K562 (cell line): ENCODE data around the gene TRAPPC4. TPM values are rescaled to one million over a fixed set of nuclear protein-coding genes. Genes with fewer than 3 reads are reported as not detected.

Source experiments
- BRD9 ChIP-seq: fragments of 450-650 bp; IDR thresholded peaks from 2 replicates; pipeline ENCODE4 v1.6.1; 2018; ENCODE audit warnings: low read depth; ENCODE audit not compliant: partially characterized antibody
- CEBPG ChIP-seq, 3 experiments: fragments of 200-800 bp in 1 of 3; sonication (Bioruptor generic) in 1 of 3; sonication (generic) in 1 of 3; formaldehyde crosslinking in 1 of 3; IDR thresholded peaks in 2 of 3; conservative IDR thresholded peaks in 1 of 3; 2 replicates each; pipeline versions ENCODE4 v1.6.1 to v1.8.0; 2016 to 2022; ENCODE audit warnings: missing compliant biosample characterization in 2 of 3, missing genetic modification characterization in 2 of 3, mild to moderate bottlenecking in 1 of 3, missing genetic modification reagents in 1 of 3
- CTBP1 ChIP-seq: fragments of 450-650 bp; IDR thresholded peaks from 2 replicates; pipeline ENCODE4 v1.6.1; 2016; ENCODE audit warnings: borderline replicate concordance
- ELF4 ChIP-seq: fragments of 450-650 bp; formaldehyde crosslinking; IDR thresholded peaks from 2 replicates; pipeline ENCODE4 v1.4.0; 2022; ENCODE audit warnings: missing genetic modification characterization
- GTF2B ChIP-seq: IDR thresholded peaks from 2 replicates; pipeline ENCODE4 v1.6.1; 2011; ENCODE audit not compliant: insufficient read length; ENCODE audit errors: extremely low read depth
- GTF2F1 ChIP-seq: IDR thresholded peaks from 2 replicates; pipeline ENCODE4 v1.6.1; 2011; ENCODE audit warnings: low read depth, low read length, improper control_type of control experiment
- MLLT1 ChIP-seq, 2 experiments: fragments of 450-650 bp; IDR thresholded peaks; 2 replicates each; pipeline ENCODE4 v1.6.1; 2016
- NONO ChIP-seq, 2 experiments: fragments of 200-400 bp in 1 of 2; fragments of 450-650 bp in 1 of 2; formaldehyde crosslinking in 1 of 2; IDR thresholded peaks; 2 replicates each; pipeline ENCODE4 v1.6.1; 2017; ENCODE audit warnings: low read depth in 2 of 2, mild to moderate bottlenecking in 2 of 2, moderate library complexity in 2 of 2, low read length in 1 of 2
- SAP30 ChIP-seq: fragments of 200-600 bp; sonication (generic); IDR thresholded peaks from 2 replicates; pipeline ENCODE4 v1.6.1; 2012; ENCODE audit warnings: borderline replicate concordance, low read depth, mild to moderate bottlenecking, moderate library complexity, low read length, control low read depth, inconsistent platforms; ENCODE audit not compliant: insufficient read depth, poor library complexity, severe bottlenecking
- TCFL5 ChIP-seq: fragments of 250-450 bp; sonication (Bioruptor Pico); conservative IDR thresholded peaks from 2 replicates; pipeline ENCODE4 v1.6.1; 2021; ENCODE audit warnings: mild to moderate bottlenecking, moderate library complexity, matching md5 sums
- ZNF354B ChIP-seq: fragments of 250-450 bp; sonication (Bioruptor Pico); IDR thresholded peaks from 2 replicates; pipeline ENCODE4 v1.4.0; 2020
- polyA plus RNA-seq, 8 experiments: library from polyadenylated mRNA; depleted of rRNA in 4 of 8; stranded (reverse) in 5 of 8; unstranded in 3 of 8; fragments of >200 nt; fragmentation: Nextera tagmentation in 2 of 8; fragmentation: Illumina TruSeq in 1 of 8; extraction: Ambion mirVana in 2 of 8; extraction: Trizol in 1 of 8; gene quantifications; 2 replicates each; pipeline versions ENCODE4 v1.2.1 to v1.2.3, GENCODE V29; 2011 to 2014; ENCODE audit warnings: inconsistent platforms in 1 of 8, missing spikeins in 1 of 8
- total RNA-seq, 7 experiments: library from RNA; depleted of rRNA in 6 of 7; stranded (reverse); fragments of >200 nt in 6 of 7; fragmentation: Illumina TruSeq in 2 of 7; extraction: Trizol in 2 of 7; gene quantifications; 2 replicates each; pipeline versions ENCODE4 v1.2.1 to v1.2.3, GENCODE V29; 2011 to 2021; ENCODE audit warnings: low replicate concordance in 1 of 7
- TF ChIP-seq, protein P1 (sequence below), 2 experiments: fragments of 450-650 bp in 1 of 2; sonication (generic) in 1 of 2; formaldehyde crosslinking in 1 of 2; IDR thresholded peaks; 2 replicates each; pipeline versions ENCODE4 v1.7.1 to v1.9.0; 2016 to 2022; ENCODE audit warnings: inconsistent platforms in 1 of 2, mild to moderate bottlenecking in 1 of 2, missing genetic modification reagents in 1 of 2
- TF ChIP-seq, protein P2 (sequence below): fragments of 450-650 bp; conservative IDR thresholded peaks from 2 replicates; pipeline ENCODE4 v1.6.1; 2016; ENCODE audit warnings: missing genetic modification characterization, low read depth, mild to moderate bottlenecking, missing compliant biosample characterization, moderate library complexity

The TRAPPC4 gene
- total and polyA plus RNA-seq, 9 of the 15 experiments (the other 6 are each of a cell fraction or from before 2014, with no cell fraction given), result 121 to 524 (median 142) TPM

DNA sequence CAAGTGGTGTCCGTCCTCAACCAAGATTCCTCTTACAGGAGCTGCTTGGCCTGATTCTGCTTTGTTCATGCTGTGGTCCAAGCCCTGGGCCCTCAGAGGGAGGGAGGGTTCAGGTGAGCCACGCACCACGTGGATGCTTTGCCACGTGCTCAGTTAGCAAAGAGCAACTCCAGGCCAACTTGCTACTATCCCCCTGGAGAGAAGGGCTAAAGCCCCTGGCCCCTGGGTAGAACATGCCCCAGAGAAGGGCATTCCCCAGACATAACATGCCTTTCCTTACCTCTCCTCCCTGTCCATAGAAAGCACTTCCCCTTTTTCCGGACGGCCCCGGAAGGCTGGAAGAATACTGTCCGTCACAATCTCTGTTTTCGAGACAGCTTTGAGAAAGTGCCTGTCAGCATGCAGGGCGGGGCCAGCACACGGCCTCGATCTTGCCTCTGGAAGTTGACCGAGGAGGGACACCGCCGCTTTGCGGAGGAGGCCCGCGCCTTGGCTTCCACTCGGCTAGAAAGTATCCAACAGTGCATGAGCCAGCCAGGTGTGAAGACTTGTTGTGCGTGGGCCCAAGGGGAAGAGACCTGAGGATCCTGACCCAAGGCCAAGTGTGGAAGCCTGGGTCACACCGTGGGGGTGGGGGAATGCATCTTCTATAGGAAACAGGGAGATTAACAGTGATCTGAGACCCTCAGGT lies 38.2 kb upstream of the TRAPPC4 start (continued):
- TF ChIP-seq, protein P1, sequence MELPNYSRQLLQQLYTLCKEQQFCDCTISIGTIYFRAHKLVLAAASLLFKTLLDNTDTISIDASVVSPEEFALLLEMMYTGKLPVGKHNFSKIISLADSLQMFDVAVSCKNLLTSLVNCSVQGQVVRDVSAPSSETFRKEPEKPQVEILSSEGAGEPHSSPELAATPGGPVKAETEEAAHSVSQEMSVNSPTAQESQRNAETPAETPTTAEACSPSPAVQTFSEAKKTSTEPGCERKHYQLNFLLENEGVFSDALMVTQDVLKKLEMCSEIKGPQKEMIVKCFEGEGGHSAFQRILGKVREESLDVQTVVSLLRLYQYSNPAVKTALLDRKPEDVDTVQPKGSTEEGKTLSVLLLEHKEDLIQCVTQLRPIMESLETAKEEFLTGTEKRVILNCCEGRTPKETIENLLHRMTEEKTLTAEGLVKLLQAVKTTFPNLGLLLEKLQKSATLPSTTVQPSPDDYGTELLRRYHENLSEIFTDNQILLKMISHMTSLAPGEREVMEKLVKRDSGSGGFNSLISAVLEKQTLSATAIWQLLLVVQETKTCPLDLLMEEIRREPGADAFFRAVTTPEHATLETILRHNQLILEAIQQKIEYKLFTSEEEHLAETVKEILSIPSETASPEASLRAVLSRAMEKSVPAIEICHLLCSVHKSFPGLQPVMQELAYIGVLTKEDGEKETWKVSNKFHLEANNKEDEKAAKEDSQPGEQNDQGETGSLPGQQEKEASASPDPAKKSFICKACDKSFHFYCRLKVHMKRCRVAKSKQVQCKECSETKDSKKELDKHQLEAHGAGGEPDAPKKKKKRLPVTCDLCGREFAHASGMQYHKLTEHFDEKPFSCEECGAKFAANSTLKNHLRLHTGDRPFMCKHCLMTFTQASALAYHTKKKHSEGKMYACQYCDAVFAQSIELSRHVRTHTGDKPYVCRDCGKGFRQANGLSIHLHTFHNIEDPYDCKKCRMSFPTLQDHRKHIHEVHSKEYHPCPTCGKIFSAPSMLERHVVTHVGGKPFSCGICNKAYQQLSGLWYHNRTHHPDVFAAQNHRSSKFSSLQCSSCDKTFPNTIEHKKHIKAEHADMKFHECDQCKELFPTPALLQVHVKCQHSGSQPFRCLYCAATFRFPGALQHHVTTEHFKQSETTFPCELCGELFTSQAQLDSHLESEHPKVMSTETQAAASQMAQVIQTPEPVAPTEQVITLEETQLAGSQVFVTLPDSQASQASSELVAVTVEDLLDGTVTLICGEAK (IDR thresholded peaks at IDR 0.05), result peak; percentile 87
- TF ChIP-seq, protein P1 (CRISPR knock-in tag; IDR thresholded peaks at IDR 0.05), result no peak
- TF ChIP-seq TCFL5 (CRISPR knock-in tag), result no peak
- TF ChIP-seq NONO (IDR thresholded peaks at IDR 0.05; ENCODE audit: low read depth in 2 of 2, low read length in 1 of 2), result no peak
- TF ChIP-seq, protein P2, sequence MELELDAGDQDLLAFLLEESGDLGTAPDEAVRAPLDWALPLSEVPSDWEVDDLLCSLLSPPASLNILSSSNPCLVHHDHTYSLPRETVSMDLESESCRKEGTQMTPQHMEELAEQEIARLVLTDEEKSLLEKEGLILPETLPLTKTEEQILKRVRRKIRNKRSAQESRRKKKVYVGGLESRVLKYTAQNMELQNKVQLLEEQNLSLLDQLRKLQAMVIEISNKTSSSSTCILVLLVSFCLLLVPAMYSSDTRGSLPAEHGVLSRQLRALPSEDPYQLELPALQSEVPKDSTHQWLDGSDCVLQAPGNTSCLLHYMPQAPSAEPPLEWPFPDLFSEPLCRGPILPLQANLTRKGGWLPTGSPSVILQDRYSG (tag), result no peak; the same call in 1 of the 2 replicates
- no peak for TF ChIP-seq ZNF354B (CRISPR knock-in tag)
- TF ChIP-seq BRD9, result peak; percentile 62
- no peak for TF ChIP-seq GTF2F1
- TF ChIP-seq CEBPG (CRISPR knock-in tag; IDR thresholded peaks at IDR 0.05), result no peak
- no peak for TF ChIP-seq CEBPG (tag; conservative IDR thresholded peaks at IDR 0.05 in 1 of 2, IDR thresholded peaks at IDR 0.05 in 1 of 2)
- no peak for TF ChIP-seq MLLT1 (IDR thresholded peaks at IDR 0.05)
- TF ChIP-seq SAP30, result peak; percentile 26
- TF ChIP-seq ELF4 (CRISPR knock-in tag), result no peak
- no peak for TF ChIP-seq GTF2B
- TF ChIP-seq CTBP1, result peak; percentile 82; the same call in 1 of the 2 replicates
